Esophagus squamous epithelium (tissue), 4 donors: ENCODE results near the gene FLT1.

ENCODE experiments used
- POLR2A ChIP-seq, 4 donors: fragments of 450-650 bp; IDR thresholded peaks; one replicate each; pipeline ENCODE4 v1.6.1; 2017; ENCODE audit warnings: antibody characterized with exemption in 4 of 4, mild to moderate bottlenecking in 4 of 4, moderate library complexity in 3 of 4
- TF ChIP-seq, protein P1 (sequence below), 6 experiments: fragments of 450-650 bp in 4 of 6; fragments of 200-600 bp in 2 of 6; sonication (generic) in 2 of 6; IDR thresholded peaks; one replicate each; pipeline ENCODE4 v1.5.1; 2016 to 2019; ENCODE audit warnings: antibody characterized with exemption in 6 of 6, mild to moderate bottlenecking in 4 of 6, moderate library complexity in 4 of 6

DNA sequence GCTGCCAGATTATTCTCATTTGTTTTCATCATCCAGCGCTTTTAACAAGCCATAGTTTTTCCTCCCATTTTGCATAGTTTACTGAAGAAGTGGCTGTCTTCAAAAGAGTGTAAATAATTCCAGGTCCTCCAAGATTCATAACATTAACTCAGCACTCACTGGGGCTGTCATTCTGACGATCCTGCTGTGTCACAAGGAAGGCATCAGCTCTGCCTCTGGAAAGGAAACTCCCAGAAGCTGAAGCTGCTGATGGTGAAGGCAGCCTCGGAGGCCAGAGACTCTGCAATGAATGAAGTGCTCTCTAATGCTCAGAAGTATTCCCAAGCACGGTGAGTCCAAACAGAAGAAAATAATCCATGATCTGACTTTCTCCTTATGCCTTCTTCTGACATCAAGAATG lies 60.0 kb downstream of the FLT1 start:
- TF ChIP-seq, protein P1, sequence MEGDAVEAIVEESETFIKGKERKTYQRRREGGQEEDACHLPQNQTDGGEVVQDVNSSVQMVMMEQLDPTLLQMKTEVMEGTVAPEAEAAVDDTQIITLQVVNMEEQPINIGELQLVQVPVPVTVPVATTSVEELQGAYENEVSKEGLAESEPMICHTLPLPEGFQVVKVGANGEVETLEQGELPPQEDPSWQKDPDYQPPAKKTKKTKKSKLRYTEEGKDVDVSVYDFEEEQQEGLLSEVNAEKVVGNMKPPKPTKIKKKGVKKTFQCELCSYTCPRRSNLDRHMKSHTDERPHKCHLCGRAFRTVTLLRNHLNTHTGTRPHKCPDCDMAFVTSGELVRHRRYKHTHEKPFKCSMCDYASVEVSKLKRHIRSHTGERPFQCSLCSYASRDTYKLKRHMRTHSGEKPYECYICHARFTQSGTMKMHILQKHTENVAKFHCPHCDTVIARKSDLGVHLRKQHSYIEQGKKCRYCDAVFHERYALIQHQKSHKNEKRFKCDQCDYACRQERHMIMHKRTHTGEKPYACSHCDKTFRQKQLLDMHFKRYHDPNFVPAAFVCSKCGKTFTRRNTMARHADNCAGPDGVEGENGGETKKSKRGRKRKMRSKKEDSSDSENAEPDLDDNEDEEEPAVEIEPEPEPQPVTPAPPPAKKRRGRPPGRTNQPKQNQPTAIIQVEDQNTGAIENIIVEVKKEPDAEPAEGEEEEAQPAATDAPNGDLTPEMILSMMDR (IDR thresholded peaks at IDR 0.05), result no peak
- TF ChIP-seq POLR2A (IDR thresholded peaks at IDR 0.05), result no peak
